Renal pelvis (tissue), 12 donors: Measurements from ENCODE around the gene LCE2B. TPM values are rescaled to one million over a fixed set of nuclear protein-coding genes. Genes with fewer than 3 reads are reported as not detected.
A peak's percentile ranks its signal among the peaks of the same experiment; 100 is the strongest.
"Not testable (repeated sequence)": the region's sequence is repeated elsewhere in the genome, so short reads cannot be mapped to it uniquely, and the experiment has no call there.

Source experiments
- DNase-seq: peaks from one replicate; pipeline ENCODE4 v3.0.0-alpha.2; 2013
- long read RNA-seq, 16 experiments: transcript quantifications; one replicate each; lab custom pipeline, GENCODE V29; 2026
- polyA plus RNA-seq, 3 donors: library from polyadenylated mRNA; unstranded; fragments of 120-200 nt; gene quantifications; one replicate each; pipeline ENCODE4 v1.2.1, GENCODE V29; 2013; ENCODE audit not compliant: insufficient read length in 3 of 3

The LCE2B gene
- not detected for polyA plus RNA-seq
- long read RNA-seq, donor 1 = 0 reads
- long read RNA-seq, donor 2 = 0 reads
- long read RNA-seq, donor 3 = 0 reads
- long read RNA-seq, donor 4 = 0 reads
- long read RNA-seq, donor 5 = 0 reads
- long read RNA-seq, donor 6 = 0 reads
- long read RNA-seq, donor 7 = 0 reads
- long read RNA-seq, donor 8 = 0 reads
- long read RNA-seq, donor 9 = 0 reads
- long read RNA-seq, donor 10 = 0 reads
- long read RNA-seq, donor 11 = 0 reads
- long read RNA-seq, donor 12 = 0 reads
- long read RNA-seq, donor 13 = 0 reads
- long read RNA-seq, donor 14 = 0 reads
- long read RNA-seq, donor 15 = 0 reads
- long read RNA-seq, donor 16 = 0 reads

- not testable (repeated sequence) for DNase-seq
Measured at GRCh38 chr1:152685823-152686222, at the start of gene LCE2B. TSS of gene LCE2B (plus strand) at chr1:152686123. CDS start at chr1:152686844, 721 bp downstream.

- no peak for DNase-seq
Measured at GRCh38 chr1:152640351-152640750, 45.6 kb upstream of the LCE2B start.

- no peak for DNase-seq
Measured at GRCh38 chr1:152643945-152644344, 42.0 kb upstream of the LCE2B start.

- no peak for DNase-seq
Measured at GRCh38 chr1:152645146-152645545, 40.8 kb upstream of the LCE2B start.

- no peak for DNase-seq
Measured at GRCh38 chr1:152646656-152647055, 39.3 kb upstream of the LCE2B start.

GRCh38 chr1:152654110-152654509 is 31.8 kb upstream of the LCE2B start:
- DNase-seq = peak; percentile 48

GRCh38 chr1:152656459-152656858 is 29.5 kb upstream of the LCE2B start:
- no peak for DNase-seq

- no peak for DNase-seq
Measured at GRCh38 chr1:152657677-152658076, 28.2 kb upstream of the LCE2B start.

- no peak for DNase-seq
Measured at GRCh38 chr1:152658649-152659048, 27.3 kb upstream of the LCE2B start.

GRCh38 chr1:152663098-152663497 is 22.8 kb upstream of the LCE2B start, which contains the start of gene LCE2D:
TSS of gene LCE2D (plus strand) at chr1:152663380. CDS start at chr1:152664106, 726 bp downstream.
- DNase-seq = no peak

- not testable (repeated sequence) for DNase-seq
Measured at GRCh38 chr1:152666171-152666570, 19.8 kb upstream of the LCE2B start.

GRCh38 chr1:152667648-152668047 is 18.3 kb upstream of the LCE2B start:
- no peak for DNase-seq

GRCh38 chr1:152673016-152673415 is 12.9 kb upstream of the LCE2B start:
- DNase-seq = no peak

GRCh38 chr1:152674983-152675382 is 10.9 kb upstream of the LCE2B start, which contains the start of gene LCE2C:
TSS of gene LCE2C (plus strand) at chr1:152675279. CDS start at chr1:152676016, 737 bp downstream.
- not testable (repeated sequence) for DNase-seq

- no peak for DNase-seq
Measured at GRCh38 chr1:152679459-152679858, 6.5 kb upstream of the LCE2B start.

- no peak for DNase-seq
Measured at GRCh38 chr1:152681616-152682015, 4.3 kb upstream of the LCE2B start.

GRCh38 chr1:152683846-152684245 is 2.1 kb upstream of the LCE2B start:
- DNase-seq = no peak

GRCh38 chr1:152697701-152698600 is 12.0 kb downstream of the LCE2B start, which contains the start of gene LCE2A:
TSS of gene LCE2A (plus strand) at chr1:152698345. CDS start at chr1:152698902, 557 bp downstream.
- DNase-seq = no peak

GRCh38 chr1:152699746-152700145 is 13.8 kb downstream of the LCE2B start:
- DNase-seq = no peak

- no peak for DNase-seq
Measured at GRCh38 chr1:152707860-152708259, 21.9 kb downstream of the LCE2B start, which contains the start of gene LCE4A. TSS of gene LCE4A (plus strand) at chr1:152708160. CDS start at chr1:152709076, 916 bp downstream.

GRCh38 chr1:152718238-152718637 is 32.3 kb downstream of the LCE2B start:
- no peak for DNase-seq

- DNase-seq = no peak
Measured at GRCh38 chr1:152725261-152725660, 39.3 kb downstream of the LCE2B start.
